Measurements from ENCODE around the gene TMEM51. TPM values are rescaled to one million over a fixed set of nuclear protein-coding genes. Genes with fewer than 3 reads are reported as not detected.
A peak's percentile ranks its signal among the peaks of the same experiment; 100 is the strongest.

TMEM51 gene
- polyA plus RNA-seq, 1 experiment: 28.6 TPM

- DNase-seq (ENCODE audit: low read depth, low spot score): no peak
- no peak for TF ChIP-seq CTCF (IDR thresholded peaks at IDR 0.05; ENCODE audit: low read depth, low read length)
- H3K9me3 ChIP-seq (ENCODE audit: control insufficient read depth, insufficient read depth, low read length): no peaks in the 10 kb centered on the region; the same call in 1 of the 2 replicates
- ChIA-PET POLR2A (interaction anchor here (0.5 to 1.2 kb wide), 4 partner anchors 10 to 56 kb away, joined by 3 to 6 read pairs (median 4); no protein-coding TSS in a partner anchor), CTCF (interaction anchor here (0.7 to 2.8 kb wide), 7 partner anchors 24 to 165 kb away, joined by 3 to 12 read pairs (median 4); no protein-coding TSS in a partner anchor)
- peak overlapping the region; percentile 81 for H3K27ac ChIP-seq (ENCODE audit: low read depth, low read length)
- H3K27me3 ChIP-seq (ENCODE audit: control insufficient read depth, insufficient read depth, low read length): no peaks in the 10 kb centered on the region
- H3K4me3 ChIP-seq (ENCODE audit: low read depth, low read length): no peak overlapping the region
Observed at GRCh38 chr1:15157524-15158399, 4.2 kb downstream of the TMEM51 start.

- Histone ChIP-seq H3K27ac (ENCODE audit: low read depth, low read length) (peak overlapping the region; percentile 81), H3K4me3 (ENCODE audit: low read depth, low read length) (peak overlapping the region; percentile 32)
- CTCF ChIA-PET: interaction anchor here (0.6 to 1.6 kb wide), 6 partner anchors 23 to 164 kb away, joined by 3 to 4 read pairs (median 3); no protein-coding TSS in a partner anchor
Observed at GRCh38 chr1:15158506-15159165, 5.1 kb downstream of the TMEM51 start.

GRCh38 chr1:15159166-15159555 lies 5.6 kb downstream of the TMEM51 start:
- Histone ChIP-seq H3K9me3 (ENCODE audit: control insufficient read depth, insufficient read depth, low read length) (no peaks in the 10 kb centered on the region), H3K27ac (ENCODE audit: low read depth, low read length) (peak overlapping the region; percentile 81), H3K27me3 (ENCODE audit: control insufficient read depth, insufficient read depth, low read length) (no peaks in the 10 kb centered on the region), H3K4me3 (ENCODE audit: low read depth, low read length) (peak overlapping the region; percentile 32)
- POLR2A ChIA-PET: interaction anchor here (0.6 to 1.2 kb wide), 3 partner anchors 20 to 367 kb away, joined by 3 to 7 read pairs (median 4); no protein-coding TSS in a partner anchor
- TF ChIP-seq CTCF (IDR thresholded peaks at IDR 0.05; ENCODE audit: low read depth, low read length): no peak
- no peak for DNase-seq (ENCODE audit: low read depth, low spot score)
- CTCF ChIA-PET: interaction anchor here (0.6 to 1.6 kb wide), 4 partner anchors 22 to 164 kb away, joined by 3 to 4 read pairs (median 4); no protein-coding TSS in a partner anchor

More at GRCh38 chr1:15158506-15159165, 5.1 kb downstream of the TMEM51 start:
- TF ChIP-seq CTCF (IDR thresholded peaks at IDR 0.05; ENCODE audit: low read depth, low read length): no peak
- no peaks in the 10 kb centered on the region for H3K9me3 ChIP-seq (ENCODE audit: control insufficient read depth, insufficient read depth, low read length)
- DNase-seq (ENCODE audit: low read depth, low spot score): peak; percentile 83
- POLR2A ChIA-PET: interaction anchor here (0.5 to 1.2 kb wide), 6 partner anchors 9 to 368 kb away, joined by 3 to 7 read pairs (median 4); no protein-coding TSS in a partner anchor
- H3K27me3 ChIP-seq (ENCODE audit: control insufficient read depth, insufficient read depth, low read length): no peaks in the 10 kb centered on the region

GRCh38 chr1:15160626-15161025 lies 7.1 kb downstream of the TMEM51 start:
- H3K27me3 ChIP-seq (ENCODE audit: control insufficient read depth, insufficient read depth, low read length): no peaks in the 10 kb centered on the region
- DNase-seq (ENCODE audit: low read depth, low spot score): no peak
- no peak overlapping the region for H3K4me3 ChIP-seq (ENCODE audit: low read depth, low read length)
- TF ChIP-seq CTCF (IDR thresholded peaks at IDR 0.05; ENCODE audit: low read depth, low read length): no peak
- H3K27ac ChIP-seq (ENCODE audit: low read depth, low read length): peak overlapping the region; percentile 31
- H3K9me3 ChIP-seq (ENCODE audit: control insufficient read depth, insufficient read depth, low read length): no peaks in the 10 kb centered on the region
- CTCF ChIA-PET: interaction anchor here (1.1 to 1.3 kb wide), 2 partner anchors 8 to 10 kb away, joined by 3 to 7 read pairs; no protein-coding TSS in a partner anchor
- POLR2A ChIA-PET: interaction anchor here (0.6 to 0.7 kb wide), 2 partner anchors 85 to 412 kb away, joined by 5 to 6 read pairs; no protein-coding TSS in a partner anchor

Data from AG04450 (cell line).